Heart right ventricle (tissue), 16 donors: Measurements from ENCODE around the gene TMEM165. TPM values are rescaled to one million over a fixed set of nuclear protein-coding genes. Genes with fewer than 3 reads are reported as not detected.

Experiments used
- ATAC-seq, 8 donors: fragments of 200-7000 bp; cut with Tn5 transposase; one replicate each; pipeline ENCODE4 v1.9.1; 2020; ENCODE audit warnings: mild to moderate bottlenecking in 8 of 8, moderate library complexity in 8 of 8, moderate number of reproducible peaks in 1 of 8
- DNase-seq, 2 donors: peaks; one replicate each; pipeline ENCODE4 v3.0.0-alpha.2; 2020
- H3K27ac ChIP-seq, 10 donors: fragments of 200-600 bp; sonication (generic) in 2 of 10; one replicate each; pipeline versions ENCODE4 v1.5.0 to v1.8.0; 2020 to 2022; ENCODE audit warnings: mild to moderate bottlenecking in 3 of 10
- H3K27me3 ChIP-seq, 7 donors: fragments of 200-600 bp; one replicate each; pipeline ENCODE4 v1.8.0; 2021 to 2022; ENCODE audit warnings: mild to moderate bottlenecking in 2 of 7
- H3K36me3 ChIP-seq, 9 donors: fragments of 200-600 bp; sonication (generic) in 1 of 9; one replicate each; pipeline versions ENCODE4 v1.5.0 to v1.8.0; 2020 to 2022; ENCODE audit warnings: mild to moderate bottlenecking in 2 of 9
- H3K4me1 ChIP-seq, 9 donors: fragments of 200-600 bp; sonication (generic) in 1 of 9; one replicate each; pipeline versions ENCODE4 v1.5.0 to v1.8.0; 2020 to 2022; ENCODE audit warnings: mild to moderate bottlenecking in 4 of 9
- H3K4me3 ChIP-seq, 10 donors: fragments of 200-600 bp; sonication (generic) in 2 of 10; one replicate each; pipeline versions ENCODE4 v1.5.0 to v1.8.0; 2020 to 2022; ENCODE audit warnings: mild to moderate bottlenecking in 7 of 10, moderate library complexity in 2 of 10
- H3K9me3 ChIP-seq, 11 donors: fragments of 200-600 bp in 10 of 11; sonication (generic) in 2 of 11; one replicate each; pipeline versions ENCODE4 v1.5.0 to v1.8.0; 2013 to 2022; ENCODE audit warnings: mild to moderate bottlenecking in 2 of 11, control low read depth in 1 of 11, moderate library complexity in 1 of 11
- CTCF ChIP-seq, 9 donors: fragments of 200-600 bp; sonication (generic) in 2 of 9; IDR thresholded peaks; one replicate each; pipeline versions ENCODE4 v1.5.0 to v1.8.0; 2021 to 2022; ENCODE audit warnings: antibody characterized with exemption in 9 of 9, mild to moderate bottlenecking in 5 of 9, moderate library complexity in 1 of 9
- WGBS, 2 donors: extraction: QIAGEN DNeasy Blood & Tissue Kit; methylation state at CpG; one replicate each; pipeline ENCODE4 v1.1.7; 2013; ENCODE audit warnings: inconsistent platforms in 1 of 2; 5-methylcytosine and 5-hydroxymethylcytosine counted together
- intact Hi-C, 10 donors: fragments of 100-400 bp; cut with DNase I; formaldehyde crosslinking; loops; one replicate each; pipeline versions ENCODE4 v1.11.1 to v1.14.2; 2022
- polyA plus RNA-seq, 2 donors: library from polyadenylated mRNA; stranded (reverse); fragments of 200-250 nt; gene quantifications; one replicate each; pipeline ENCODE4 v1.2.3, GENCODE V29; 2013
- total RNA-seq, 10 donors: library from RNA; stranded (reverse); fragmentation: NEBNext Ultra II Directional in 3 of 10; extraction: Animal tissue kit (Norgen Biotek cat#: 25700) in 3 of 10; gene quantifications; one replicate each; pipeline versions ENCODE4 v1.2.1 to v1.2.4, GENCODE V29; 2021 to 2023
- donor health status: Arrhythmogenic right ventricular cardiomyopathy.
- donor health status: ischemic (EF 13 %, LVEDD 7.1; RV severe dilation, severe dysfunction).
- donor health status: healthy with polysubstance abuse.
- donor health status: DM: no; HTN: yes; CAD: no.
- donor health status: DM: no; HTN: no; CAD: no.
- donor health status: ischemic (EF 25% LVEDD 6.9; RV normal size, moderate dysfunction).
- donor health status: ischemic (EF 25% LVEDD 5.7; RV mildly dilated, moderate dysfunction).
- donor health status: healthy.
- donor health status: DM: yes; HTN: yes; CAD: no.
- donor health status: Ischemic cardiomyopathy.
- donor health status: ischemic (EF 35%, LVEDD 5.7; RV mildly dilated, moderate dysfunction).
- donor health status: nonischemic (EF 11% LVEDD 7.7; RV severe dilation, severe dysfunction).
- donor health status: DM: yes; HTN: yes; CAD: no.
- donor health status: PGD.
- donor health status: ischemic (EF 29% LVEDD 5.4; RV normal size, mild dysfunction).
- donor health status: nonischemic (EF 23%, LVEDD 6.1; RV moderate dilation, normal function).

Gene TMEM165
- total and polyA plus RNA-seq, 12 donors: 30.3 to 86.3 (median 36.4) TPM

GRCh38 chr4:55354648-55355047 lies 41.1 kb upstream of the TMEM165 start:
- no peak for TF ChIP-seq CTCF (IDR thresholded peaks at IDR 0.05)
- DNase-seq: no peak
- H3K4me1 ChIP-seq: peaks cover 2 to 32% (median 17%) of the 10 kb centered on the region in 9 donors
- H3K4me3 ChIP-seq: no peak overlapping the region
- no peaks in the 10 kb centered on the region for H3K9me3 ChIP-seq
- no peak overlapping the region for H3K27ac ChIP-seq
- ATAC-seq: no peak
- WGBS, 2 donors: 94 to 95% methylated on average over 8 of the region's 8 CpGs
- intact Hi-C loops: loop anchor here in 1 of 10 donors (10.0 kb wide), 1 partner anchor 510 kb away; no protein-coding TSS in a partner anchor
- no peaks in the 10 kb centered on the region for H3K27me3 ChIP-seq
- peaks cover 0 to 21% (median 2%) of the 10 kb centered on the region in 9 donors for H3K36me3 ChIP-seq

- Histone ChIP-seq H3K27ac (no peak overlapping the region), H3K4me1 (peaks cover 2 to 38% (median 18%) of the 10 kb centered on the region in 9 donors), H3K27me3 (no peaks in the 10 kb centered on the region), H3K4me3 (no peak overlapping the region), H3K36me3 (peaks cover 0 to 21% (median 2%) of the 10 kb centered on the region in 9 donors), H3K9me3 (no peaks in the 10 kb centered on the region)
- no peak for DNase-seq
- 78 to 80% methylated on average over 6 of the region's 6 CpGs for WGBS, 2 donors
- intact Hi-C loops: loop anchor here in 1 of 10 donors (10.0 kb wide), 1 partner anchor 509 kb away; no protein-coding TSS in a partner anchor
- no peak for TF ChIP-seq CTCF (IDR thresholded peaks at IDR 0.05)
- ATAC-seq: no peak
Observed at GRCh38 chr4:55355555-55355954, 40.2 kb upstream of the TMEM165 start.

GRCh38 chr4:55356991-55357461 lies 38.7 kb upstream of the TMEM165 start:
- intact Hi-C loops: loop anchor here in 1 of 10 donors (10.0 kb wide), 1 partner anchor 508 kb away; no protein-coding TSS in a partner anchor
- no peaks in the 10 kb centered on the region for H3K27me3 ChIP-seq
- no peak overlapping the region for H3K4me3 ChIP-seq
- no peak for TF ChIP-seq CTCF (IDR thresholded peaks at IDR 0.05)
- H3K36me3 ChIP-seq: peaks cover 0 to 10% (median 2%) of the 10 kb centered on the region in 9 donors
- ATAC-seq: no peak
- WGBS, 2 donors: 94 to 96% methylated on average over 5 of the region's 5 CpGs
- H3K27ac ChIP-seq: no peak overlapping the region
- DNase-seq: no peak
- peaks cover 2 to 38% (median 18%) of the 10 kb centered on the region in 9 donors for H3K4me1 ChIP-seq
- no peaks in the 10 kb centered on the region for H3K9me3 ChIP-seq

GRCh38 chr4:55358246-55358645 lies 37.5 kb upstream of the TMEM165 start:
- Histone ChIP-seq H3K4me1 (peaks cover 2 to 38% (median 18%) of the 10 kb centered on the region in 9 donors), H3K4me3 (no peak overlapping the region), H3K27ac (peak overlapping the region in 5 of 10 donors; percentile 1 to 58 (median 47)), H3K27me3 (no peaks in the 10 kb centered on the region), H3K36me3 (peaks cover 0 to 10% (median 2%) of the 10 kb centered on the region in 9 donors), H3K9me3 (no peaks in the 10 kb centered on the region)
- no peak for ATAC-seq
- intact Hi-C loops: loop anchor here in 1 of 10 donors (10.0 kb wide), 1 partner anchor 507 kb away; no protein-coding TSS in a partner anchor
- TF ChIP-seq CTCF (IDR thresholded peaks at IDR 0.05): no peak
- DNase-seq: no peak
- 97 to 100% methylated on average over 2 of the region's 2 CpGs for WGBS, 2 donors
